Panc1 (cell line): Measurements from ENCODE around the gene MACC1.
"Not testable (repeated sequence)": the region's sequence is repeated elsewhere in the genome, so short reads cannot be mapped to it uniquely, and the experiment has no call there.

ENCODE experiments used
- POLR2AphosphoS5 ChIP-seq: IDR thresholded peaks from 2 replicates; pipeline ENCODE4 v1.6.1; 2012; ENCODE audit warnings: mild to moderate bottlenecking, low read depth, low read length, moderate library complexity
- TCF7L2 ChIP-seq: IDR thresholded peaks from 2 replicates; pipeline ENCODE4 v1.6.1; 2011; ENCODE audit warnings: mild to moderate bottlenecking, low read depth, low read length, inconsistent platforms
- TF ChIP-seq, protein P1 (sequence below): fragments of 450-650 bp; IDR thresholded peaks from 2 replicates; pipeline ENCODE4 v1.5.1; 2017; ENCODE audit warnings: mild to moderate bottlenecking

DNA sequence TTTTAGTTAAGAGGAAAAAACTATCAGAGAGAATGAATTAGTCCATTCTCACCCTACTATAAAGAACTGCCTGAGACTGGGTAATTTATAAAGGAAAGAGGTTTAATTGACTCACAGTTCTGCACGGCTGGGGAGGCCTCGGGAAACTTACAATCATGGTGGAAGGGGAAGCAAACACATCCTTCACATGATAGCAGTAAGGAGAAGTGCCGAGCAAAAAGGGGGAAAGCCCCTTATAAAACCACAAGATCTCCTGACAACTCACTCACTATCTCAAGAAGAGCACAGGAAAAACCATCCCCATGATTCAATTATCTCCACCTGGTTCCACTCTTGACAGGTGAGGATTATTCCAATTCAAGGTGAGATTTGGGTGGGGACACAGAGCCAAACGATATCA, 29.3 kb downstream of the MACC1 start:
- TF ChIP-seq, protein P1, sequence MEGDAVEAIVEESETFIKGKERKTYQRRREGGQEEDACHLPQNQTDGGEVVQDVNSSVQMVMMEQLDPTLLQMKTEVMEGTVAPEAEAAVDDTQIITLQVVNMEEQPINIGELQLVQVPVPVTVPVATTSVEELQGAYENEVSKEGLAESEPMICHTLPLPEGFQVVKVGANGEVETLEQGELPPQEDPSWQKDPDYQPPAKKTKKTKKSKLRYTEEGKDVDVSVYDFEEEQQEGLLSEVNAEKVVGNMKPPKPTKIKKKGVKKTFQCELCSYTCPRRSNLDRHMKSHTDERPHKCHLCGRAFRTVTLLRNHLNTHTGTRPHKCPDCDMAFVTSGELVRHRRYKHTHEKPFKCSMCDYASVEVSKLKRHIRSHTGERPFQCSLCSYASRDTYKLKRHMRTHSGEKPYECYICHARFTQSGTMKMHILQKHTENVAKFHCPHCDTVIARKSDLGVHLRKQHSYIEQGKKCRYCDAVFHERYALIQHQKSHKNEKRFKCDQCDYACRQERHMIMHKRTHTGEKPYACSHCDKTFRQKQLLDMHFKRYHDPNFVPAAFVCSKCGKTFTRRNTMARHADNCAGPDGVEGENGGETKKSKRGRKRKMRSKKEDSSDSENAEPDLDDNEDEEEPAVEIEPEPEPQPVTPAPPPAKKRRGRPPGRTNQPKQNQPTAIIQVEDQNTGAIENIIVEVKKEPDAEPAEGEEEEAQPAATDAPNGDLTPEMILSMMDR, result not testable (repeated sequence)
- not testable (repeated sequence) for TF ChIP-seq TCF7L2, POLR2AphosphoS5
